ENCODE results near the gene GBP3. TPM values are rescaled to one million over a fixed set of nuclear protein-coding genes. Genes with fewer than 3 reads are reported as not detected.

The GBP3 gene
- total and polyA plus RNA-seq, 2 of the 8 experiments (the other 6 are each of a cell fraction or from before 2014, with no cell fraction given) = not detected

DNA sequence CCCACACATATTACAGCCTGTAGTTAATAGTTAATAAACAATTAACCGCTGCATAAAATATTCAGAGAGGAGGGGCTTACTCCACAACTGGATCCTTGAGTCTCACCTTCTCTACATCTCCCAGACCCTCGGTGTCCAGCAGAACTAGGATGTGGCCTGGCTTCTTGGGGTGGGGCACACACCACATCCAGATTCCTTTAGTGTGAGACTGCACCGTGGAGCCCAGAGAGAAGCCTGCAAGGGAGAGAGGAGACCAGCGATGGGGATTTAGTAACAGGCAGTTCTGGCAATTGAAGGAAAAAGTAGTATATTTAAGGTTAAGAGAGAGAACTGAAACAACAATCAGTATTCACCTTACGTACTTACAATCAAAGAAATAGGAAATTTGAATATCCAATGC, 37.4 kb upstream of the GBP3 start (continued):
- no peak for TF ChIP-seq CTBP2 (IDR thresholded peaks at IDR 0.05; ENCODE audit: borderline replicate concordance, insufficient read depth, insufficient read length, low read length)
- TF ChIP-seq TAF7 (optimal IDR thresholded peaks at IDR 0.05; ENCODE audit: borderline replicate concordance, low read depth, low read length) = no peak
- TF ChIP-seq KDM5A (IDR thresholded peaks at IDR 0.05; ENCODE audit: low read length) = no peak
- no peak for TF ChIP-seq TAF1 (IDR thresholded peaks at IDR 0.05; ENCODE audit: low read depth, low read length)
- no peak for TF ChIP-seq ZNF274 (IDR thresholded peaks at IDR 0.05; ENCODE audit: borderline replicate concordance, extremely low read depth, low read length)
